Pancreas (tissue), 10 donors: Measurements from ENCODE around the gene MBD4. TPM values are rescaled to one million over a fixed set of nuclear protein-coding genes. Genes with fewer than 3 reads are reported as not detected.
"Not testable (repeated sequence)": the region's sequence is repeated elsewhere in the genome, so short reads cannot be mapped to it uniquely, and the experiment has no call there.

Source experiments
- ATAC-seq, 4 donors: fragments of 200-7000 bp; cut with Tn5 transposase; one replicate each; pipeline versions ENCODE4 v1.8.0 to v1.9.1; 2020; ENCODE audit warnings: mild to moderate bottlenecking in 4 of 4, moderate library complexity in 4 of 4
- DNase-seq, 6 donors: peaks; one replicate each; pipeline ENCODE4 v3.0.0-alpha.2; 2020
- FAIRE-seq: peaks from 2 replicates; lab custom pipeline; 2012; peaks lifted over from hg19 to GRCh38; lab: Jason Lieb, UNC
- H3K27ac ChIP-seq, 4 donors: fragments of 200-600 bp; sonication (generic); 1 replicate in 3 of 4; 2 replicates in 1 of 4; pipeline versions ENCODE4 v1.5.0 to v1.8.0; 2020
- H3K27me3 ChIP-seq, 4 donors: fragments of 200-600 bp; one replicate each; pipeline ENCODE4 v1.8.0; 2021
- H3K36me3 ChIP-seq, 3 donors: fragments of 200-600 bp; sonication (generic) in 1 of 3; one replicate each; pipeline versions ENCODE4 v1.5.0 to v1.8.0; 2020 to 2021
- H3K4me1 ChIP-seq, 3 donors: fragments of 200-600 bp; one replicate each; pipeline ENCODE4 v1.8.0; 2021
- H3K4me3 ChIP-seq, 4 donors: fragments of 200-600 bp; sonication (generic) in 2 of 4; one replicate each; pipeline versions ENCODE4 v1.5.0 to v1.8.0; 2020 to 2021
- H3K9me3 ChIP-seq, 4 donors: fragments of 200-600 bp; one replicate each; pipeline ENCODE4 v1.8.0; 2021
- WGBS, 2 donors: extraction: QIAGEN DNeasy Blood & Tissue Kit; methylation state at CpG; one replicate each; pipeline ENCODE4 v1.1.7; 2013; 5-methylcytosine and 5-hydroxymethylcytosine counted together
- intact Hi-C, 3 donors: fragments of 100-400 bp; cut with DNase I; formaldehyde crosslinking; loops; one replicate each; pipeline versions ENCODE4 v1.11.1 to v1.14.2; 2022
- polyA plus RNA-seq, 2 donors: library from polyadenylated mRNA; stranded (reverse); fragments of 200-250 nt; gene quantifications; one replicate each; pipeline ENCODE4 v1.2.3, GENCODE V29; 2013
- total RNA-seq, 6 donors: library from RNA; stranded (reverse); fragmentation: NEBNext Ultra II Directional in 4 of 6; extraction: Animal tissue kit (Norgen Biotek cat#: 25700) in 4 of 6; gene quantifications; one replicate each; pipeline versions ENCODE4 v1.2.1 to v1.2.4, GENCODE V29; 2021 to 2023
- TF ChIP-seq, protein P1 (sequence below), 4 donors: fragments of 200-600 bp; sonication (generic) in 3 of 4; IDR thresholded peaks; one replicate each; pipeline versions ENCODE4 v1.5.0 to v1.8.0; 2021; ENCODE audit warnings: antibody characterized with exemption in 4 of 4
- donor health status: healthy with polysubstance abuse.
- donor health status: DM: no; HTN: no; CAD: no; lungs with moderate emphysema.
- donor health status: DM: no; HTN: no; CAD: no.
- donor health status: control.
- donor health status: control.
- donor health status: Bipolar disorder and iron deficiency.
- donor health status: DM: yes; HTN: yes; CAD: no.
- donor health status: DM: no; HTN: no; CAD: no.
- donor health status: DM: no; HTN: no; CAD: no.
- donor health status: DM: yes; HTN: yes; CAD: no.

The MBD4 gene
- total and polyA plus RNA-seq, 8 donors: 8.4 to 19.7 (median 15.0) TPM

DNA sequence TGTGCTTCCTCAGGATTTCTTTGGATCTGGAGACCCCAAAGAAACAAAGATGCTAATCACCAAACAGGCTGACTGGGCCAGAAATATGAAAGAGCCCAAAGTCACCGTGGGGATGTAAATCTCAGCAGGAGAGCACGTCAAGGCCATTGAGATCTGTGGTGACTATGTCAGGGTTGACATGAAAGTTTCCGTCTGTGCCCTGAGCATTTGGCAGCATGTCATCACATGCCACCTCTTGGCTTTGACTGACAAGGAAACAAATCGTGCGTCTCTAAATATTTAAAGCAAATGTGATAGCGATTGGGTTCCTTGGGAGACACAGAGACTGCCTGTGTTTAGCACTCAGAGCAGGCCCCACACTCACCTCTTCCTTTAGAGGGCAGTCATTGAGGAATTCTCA lies 46.5 kb downstream of the MBD4 start:
- ATAC-seq (no peak), DNase-seq (no peak), FAIRE-seq (no peak)
- peaks cover 0 to 23% (median 5%) of the 10 kb centered on the region in 3 donors for H3K36me3 ChIP-seq
- TF ChIP-seq, protein P1, sequence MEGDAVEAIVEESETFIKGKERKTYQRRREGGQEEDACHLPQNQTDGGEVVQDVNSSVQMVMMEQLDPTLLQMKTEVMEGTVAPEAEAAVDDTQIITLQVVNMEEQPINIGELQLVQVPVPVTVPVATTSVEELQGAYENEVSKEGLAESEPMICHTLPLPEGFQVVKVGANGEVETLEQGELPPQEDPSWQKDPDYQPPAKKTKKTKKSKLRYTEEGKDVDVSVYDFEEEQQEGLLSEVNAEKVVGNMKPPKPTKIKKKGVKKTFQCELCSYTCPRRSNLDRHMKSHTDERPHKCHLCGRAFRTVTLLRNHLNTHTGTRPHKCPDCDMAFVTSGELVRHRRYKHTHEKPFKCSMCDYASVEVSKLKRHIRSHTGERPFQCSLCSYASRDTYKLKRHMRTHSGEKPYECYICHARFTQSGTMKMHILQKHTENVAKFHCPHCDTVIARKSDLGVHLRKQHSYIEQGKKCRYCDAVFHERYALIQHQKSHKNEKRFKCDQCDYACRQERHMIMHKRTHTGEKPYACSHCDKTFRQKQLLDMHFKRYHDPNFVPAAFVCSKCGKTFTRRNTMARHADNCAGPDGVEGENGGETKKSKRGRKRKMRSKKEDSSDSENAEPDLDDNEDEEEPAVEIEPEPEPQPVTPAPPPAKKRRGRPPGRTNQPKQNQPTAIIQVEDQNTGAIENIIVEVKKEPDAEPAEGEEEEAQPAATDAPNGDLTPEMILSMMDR (IDR thresholded peaks at IDR 0.05): no peak
- intact Hi-C loops: no loop called here
- H3K9me3 ChIP-seq: no peaks in the 10 kb centered on the region
- H3K4me1 ChIP-seq: peaks cover 4 to 8% (median 4%) of the 10 kb centered on the region in 3 donors
- WGBS, 2 donors: 55 to 60% methylated on average over 6 of the region's 6 CpGs
- H3K27me3 ChIP-seq: no peaks in the 10 kb centered on the region
- H3K27ac ChIP-seq: no peak overlapping the region
- no peak overlapping the region for H3K4me3 ChIP-seq

DNA sequence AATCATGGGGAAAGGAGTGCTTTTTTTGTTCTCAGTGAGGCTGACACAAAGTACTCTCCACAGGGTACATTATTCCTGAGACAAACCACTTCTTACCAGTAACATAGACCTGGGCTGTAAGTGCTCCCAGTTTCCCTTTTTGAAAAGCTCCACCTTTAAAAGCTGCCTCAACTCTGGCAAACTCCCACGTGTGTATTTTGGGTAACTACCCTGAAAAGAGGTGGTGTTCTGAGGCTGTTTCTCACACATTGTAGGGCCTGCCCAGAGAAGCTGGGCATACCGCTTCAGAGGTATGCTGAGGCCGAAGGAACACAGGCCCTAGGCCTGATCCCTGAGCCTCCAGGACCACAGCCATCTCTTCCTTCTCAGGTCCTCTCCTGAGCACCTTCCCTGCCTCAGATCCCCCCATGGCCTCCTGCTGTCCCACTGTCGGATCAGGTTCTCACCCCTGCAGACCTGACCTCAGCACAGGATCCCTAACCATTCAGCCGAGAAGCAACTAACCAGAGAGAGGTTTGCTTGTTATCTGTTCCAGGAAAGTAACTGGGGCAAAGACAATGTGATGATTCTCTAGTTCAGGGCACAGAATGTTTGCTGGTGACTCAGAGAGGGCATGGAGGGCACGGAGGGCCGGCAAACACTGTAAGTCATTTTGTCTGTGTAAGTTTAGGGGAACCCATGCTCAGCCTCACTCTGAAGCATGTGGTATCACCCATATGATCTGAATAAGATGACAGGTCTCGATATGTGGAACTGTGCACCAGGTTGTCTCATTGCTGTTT lies 47.5 kb downstream of the MBD4 start:
- H3K27me3 ChIP-seq, H3K27ac ChIP-seq, FAIRE-seq, H3K4me3 ChIP-seq, ATAC-seq, H3K9me3 ChIP-seq, H3K4me1 ChIP-seq, intact Hi-C loops, DNase-seq: not testable (repeated sequence)
- 88 to 91% methylated on average over 8 of the region's 8 CpGs for WGBS, 2 donors
- peaks cover 0 to 23% (median 5%) of the 10 kb centered on the region in 3 donors for H3K36me3 ChIP-seq

DNA sequence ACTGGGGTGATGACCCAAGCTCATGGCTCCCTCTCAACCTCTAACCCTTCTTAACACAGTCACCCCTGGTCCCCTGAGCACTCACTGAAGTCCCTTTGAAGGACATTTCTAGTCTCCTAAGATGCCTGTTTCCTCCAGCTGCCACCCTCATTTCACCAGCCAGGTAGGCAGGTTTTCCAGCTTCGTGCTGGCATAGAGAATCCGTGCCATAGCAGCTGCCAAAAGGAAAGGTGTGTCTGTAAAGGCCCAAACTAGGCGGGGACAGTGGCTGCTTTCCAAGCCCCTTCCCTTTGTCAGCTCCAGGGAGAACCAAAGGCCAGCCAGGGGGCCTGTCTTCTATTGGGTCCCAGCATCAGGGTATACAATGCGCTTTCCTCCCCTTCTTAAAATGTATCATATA lies 48.2 kb downstream of the MBD4 start:
- H3K4me1 ChIP-seq, intact Hi-C loops, H3K4me3 ChIP-seq, ATAC-seq, H3K9me3 ChIP-seq, H3K27me3 ChIP-seq, DNase-seq, FAIRE-seq, H3K27ac ChIP-seq: not testable (repeated sequence)
- WGBS, 2 donors: 79 to 82% methylated on average over 3 to 4 of the region's 4 CpGs
- peaks cover 0 to 23% (median 5%) of the 10 kb centered on the region in 3 donors for H3K36me3 ChIP-seq

DNA sequence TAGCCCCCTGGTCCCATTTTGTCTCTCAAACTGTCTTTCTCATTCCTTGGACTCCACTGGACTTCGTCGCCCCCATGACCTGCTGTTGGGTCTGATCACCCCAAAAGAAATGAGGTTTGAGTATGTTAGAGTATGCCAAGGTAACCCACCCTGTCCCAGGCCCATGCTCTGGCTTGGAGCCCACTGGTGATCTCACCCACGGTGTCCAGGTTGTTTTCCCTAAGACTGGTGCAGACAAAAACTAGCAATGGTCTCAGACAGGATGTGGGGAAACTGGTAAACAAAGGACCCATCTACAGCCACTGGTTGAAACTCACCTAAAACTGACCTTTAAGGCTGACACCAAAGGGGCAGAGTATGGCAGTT lies 50.2 kb downstream of the MBD4 start:
- peaks cover 0 to 23% (median 5%) of the 10 kb centered on the region in 3 donors for H3K36me3 ChIP-seq
- TF ChIP-seq, protein P1 (IDR thresholded peaks at IDR 0.05): no peak
- FAIRE-seq (no peak), ATAC-seq (no peak), DNase-seq (no peak)
- intact Hi-C loops: no loop called here
- H3K27me3 ChIP-seq: no peaks in the 10 kb centered on the region
- H3K9me3 ChIP-seq: no peaks in the 10 kb centered on the region
- no peak overlapping the region for H3K27ac ChIP-seq
- H3K4me1 ChIP-seq: no peaks in the 10 kb centered on the region
- 78 to 80% methylated on average over 3 of the region's 3 CpGs for WGBS, 2 donors
- no peak overlapping the region for H3K4me3 ChIP-seq

DNA sequence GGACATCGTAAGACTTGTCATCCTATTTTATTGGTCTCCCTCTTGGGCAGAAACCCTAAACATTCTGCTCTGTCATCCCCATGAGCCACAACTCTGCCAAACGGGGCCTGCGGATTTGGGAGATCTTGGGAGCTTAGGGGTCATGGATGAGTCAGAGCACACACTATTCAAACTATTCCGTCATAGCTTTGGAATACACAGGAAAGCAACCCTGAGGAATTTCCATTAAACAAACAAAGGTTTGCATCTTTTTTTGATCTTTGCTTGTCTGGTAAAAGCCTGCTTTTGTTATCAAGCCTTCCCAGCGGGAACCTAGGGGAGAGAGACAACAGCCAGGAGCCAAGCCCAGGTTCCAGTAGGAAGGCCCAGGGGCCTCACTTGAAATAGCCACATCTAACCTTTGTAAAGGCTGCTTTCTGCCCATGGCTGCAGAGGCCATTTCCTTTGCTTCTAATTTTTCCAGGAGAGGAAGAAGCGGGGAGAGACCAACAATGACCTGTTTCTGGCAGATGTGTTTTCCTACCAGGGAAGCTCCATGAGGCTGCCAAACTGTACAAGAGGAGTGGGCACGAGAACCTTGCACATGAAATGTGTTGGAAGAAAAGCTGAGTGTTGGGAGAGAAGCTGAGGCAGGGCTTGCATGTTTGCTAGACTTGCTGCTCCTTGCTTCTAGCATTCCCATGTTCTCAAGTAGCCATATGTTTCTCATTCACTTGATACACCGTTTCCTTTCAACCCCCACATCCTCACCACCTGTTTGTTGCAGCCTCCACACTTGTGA lies 50.8 kb downstream of the MBD4 start:
- H3K4me1 ChIP-seq, H3K27me3 ChIP-seq, FAIRE-seq, intact Hi-C loops, H3K9me3 ChIP-seq, H3K4me3 ChIP-seq, DNase-seq: not testable (repeated sequence)
- WGBS, 2 donors: 79 to 80% methylated on average over 8 of the region's 8 CpGs
- Histone ChIP-seq H3K27ac (peak overlapping the region in 1 of 4 donors; percentile 17), H3K36me3 (peaks cover 0 to 23% (median 5%) of the 10 kb centered on the region in 3 donors)
- ATAC-seq: peak in 2 of 4 donors; percentile 22 to 49

DNA sequence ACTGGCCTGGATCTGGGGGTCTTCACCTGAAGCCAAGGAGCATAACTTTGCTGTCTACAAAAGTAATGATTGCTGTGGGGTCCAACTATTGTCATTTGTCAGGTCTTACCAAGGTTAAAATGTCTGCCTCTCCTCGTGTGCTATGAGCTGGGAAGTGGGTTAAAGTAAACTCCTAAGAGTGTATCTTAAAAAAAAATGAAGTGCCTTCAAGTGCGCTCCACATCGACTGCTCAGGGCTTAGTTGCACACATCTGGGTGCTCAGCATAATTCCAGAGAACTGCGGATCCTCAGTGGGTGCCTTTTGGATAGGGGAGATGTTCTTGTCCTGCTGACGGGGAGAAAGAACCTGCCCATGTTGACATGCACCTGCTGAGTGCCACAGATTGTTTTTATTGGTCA lies 52.3 kb downstream of the MBD4 start:
- WGBS, 2 donors: 93 to 94% methylated on average over 5 of the region's 5 CpGs
- no peak overlapping the region for H3K27ac ChIP-seq
- H3K27me3 ChIP-seq: no peaks in the 10 kb centered on the region
- H3K9me3 ChIP-seq: no peaks in the 10 kb centered on the region
- ATAC-seq: no peak
- H3K4me1 ChIP-seq: no peaks in the 10 kb centered on the region
- FAIRE-seq: no peak
- DNase-seq: no peak
- TF ChIP-seq, protein P1 (IDR thresholded peaks at IDR 0.05): no peak
- no peak overlapping the region for H3K4me3 ChIP-seq
- peaks cover 0 to 23% (median 5%) of the 10 kb centered on the region in 3 donors for H3K36me3 ChIP-seq
- intact Hi-C loops: no loop called here
